ENCODE results near the gene GPR160.

The GPR160 gene

GRCh38 chr3:170096342-170096741, 58.5 kb downstream of the GPR160 start:
- no peak for TF ChIP-seq GATA2 (IDR thresholded peaks at IDR 0.05; ENCODE audit: low read depth, low read length)
- no peak for TF ChIP-seq GATA3 (IDR thresholded peaks at IDR 0.05; ENCODE audit: low read depth, low read length)

GRCh38 chr3:170098753-170099152, 61.0 kb downstream of the GPR160 start:
- TF ChIP-seq GATA3 (IDR thresholded peaks at IDR 0.05; ENCODE audit: low read depth, low read length), result no peak
- no peak for TF ChIP-seq GATA2 (IDR thresholded peaks at IDR 0.05; ENCODE audit: low read depth, low read length)

GRCh38 chr3:170100944-170101343, 63.1 kb downstream of the GPR160 start:
- TF ChIP-seq GATA3 (IDR thresholded peaks at IDR 0.05; ENCODE audit: low read depth, low read length), result no peak
- no peak for TF ChIP-seq GATA2 (IDR thresholded peaks at IDR 0.05; ENCODE audit: low read depth, low read length)

GRCh38 chr3:170102431-170102830, 64.6 kb downstream of the GPR160 start:
- TF ChIP-seq GATA3 (IDR thresholded peaks at IDR 0.05; ENCODE audit: low read depth, low read length) (no peak), GATA2 (IDR thresholded peaks at IDR 0.05; ENCODE audit: low read depth, low read length) (no peak)

GRCh38 chr3:170107941-170108340, 70.1 kb downstream of the GPR160 start:
- no peak for TF ChIP-seq GATA2 (IDR thresholded peaks at IDR 0.05; ENCODE audit: low read depth, low read length)
- no peak for TF ChIP-seq GATA3 (IDR thresholded peaks at IDR 0.05; ENCODE audit: low read depth, low read length)

GRCh38 chr3:170108955-170109354, 71.2 kb downstream of the GPR160 start:
- no peak for TF ChIP-seq GATA2 (IDR thresholded peaks at IDR 0.05; ENCODE audit: low read depth, low read length)
- no peak for TF ChIP-seq GATA3 (IDR thresholded peaks at IDR 0.05; ENCODE audit: low read depth, low read length)

GRCh38 chr3:170109579-170110293, 71.9 kb downstream of the GPR160 start:
- TF ChIP-seq GATA3 (IDR thresholded peaks at IDR 0.05; ENCODE audit: low read depth, low read length) (no peak), GATA2 (IDR thresholded peaks at IDR 0.05; ENCODE audit: low read depth, low read length) (no peak)

GRCh38 chr3:170111147-170111771, 73.5 kb downstream of the GPR160 start:
- TF ChIP-seq GATA2 (IDR thresholded peaks at IDR 0.05; ENCODE audit: low read depth, low read length), result no peak
- TF ChIP-seq GATA3 (IDR thresholded peaks at IDR 0.05; ENCODE audit: low read depth, low read length), result no peak

- TF ChIP-seq GATA3 (IDR thresholded peaks at IDR 0.05; ENCODE audit: low read depth, low read length) (no peak), GATA2 (IDR thresholded peaks at IDR 0.05; ENCODE audit: low read depth, low read length) (no peak)
These were observed 79.3 kb downstream of the GPR160 start for GRCh38 chr3:170117134-170117533.

- no peak for TF ChIP-seq GATA3 (IDR thresholded peaks at IDR 0.05; ENCODE audit: low read depth, low read length)
- TF ChIP-seq GATA2 (IDR thresholded peaks at IDR 0.05; ENCODE audit: low read depth, low read length), result no peak
These were observed 90.6 kb downstream of the GPR160 start for GRCh38 chr3:170128259-170128976.

GRCh38 chr3:170128977-170129431, 91.2 kb downstream of the GPR160 start:
- no peak for TF ChIP-seq GATA3 (IDR thresholded peaks at IDR 0.05; ENCODE audit: low read depth, low read length)
- no peak for TF ChIP-seq GATA2 (IDR thresholded peaks at IDR 0.05; ENCODE audit: low read depth, low read length)

- TF ChIP-seq GATA2 (IDR thresholded peaks at IDR 0.05; ENCODE audit: low read depth, low read length) (no peak), GATA3 (IDR thresholded peaks at IDR 0.05; ENCODE audit: low read depth, low read length) (no peak)
These were observed 92.7 kb downstream of the GPR160 start for GRCh38 chr3:170130532-170130931.

GRCh38 chr3:170132335-170132734, 94.5 kb downstream of the GPR160 start:
- TF ChIP-seq GATA2 (IDR thresholded peaks at IDR 0.05; ENCODE audit: low read depth, low read length) (no peak), GATA3 (IDR thresholded peaks at IDR 0.05; ENCODE audit: low read depth, low read length) (no peak)

Measured in SH-SY5Y (cell line).